Hepatic stellate cell (primary cell): Measurements from ENCODE around the gene WNT3.
"Not testable (repeated sequence)": the region's sequence is repeated elsewhere in the genome, so short reads cannot be mapped to it uniquely, and the experiment has no call there.

Experiments used
- DNase-seq: peaks from one replicate; pipeline ENCODE4 v3.0.0; 2011; ENCODE audit warnings: low spot score

Gene WNT3

GRCh38 chr17:46783031-46783593, 35.4 kb downstream of the WNT3 start:
- DNase-seq: no peak

- peak; percentile 64 for DNase-seq
These were observed 36.1 kb downstream of the WNT3 start for GRCh38 chr17:46782250-46782953.

GRCh38 chr17:46780003-46780373, 38.5 kb downstream of the WNT3 start:
- DNase-seq: no peak

GRCh38 chr17:46777943-46778915, 40.3 kb downstream of the WNT3 start:
- peak; percentile 52 for DNase-seq

GRCh38 chr17:46776298-46777005, 42.0 kb downstream of the WNT3 start:
- DNase-seq: no peak

- DNase-seq: no peak
These were observed 44.3 kb downstream of the WNT3 start for GRCh38 chr17:46774108-46774737.

GRCh38 chr17:46773676-46774075, 44.8 kb downstream of the WNT3 start:
- no peak for DNase-seq

- no peak for DNase-seq
These were observed 45.3 kb downstream of the WNT3 start for GRCh38 chr17:46773221-46773605.

- DNase-seq: no peak
These were observed 45.8 kb downstream of the WNT3 start for GRCh38 chr17:46772475-46773220.

- DNase-seq: peak; percentile 47
These were observed 46.7 kb downstream of the WNT3 start for GRCh38 chr17:46771561-46772474.

GRCh38 chr17:46770818-46771560, 47.5 kb downstream of the WNT3 start:
- peak; percentile 72 for DNase-seq

- no peak for DNase-seq
These were observed 48.1 kb downstream of the WNT3 start for GRCh38 chr17:46770439-46770817.

- no peak for DNase-seq
These were observed 48.7 kb downstream of the WNT3 start for GRCh38 chr17:46769531-46770438.

- DNase-seq: not testable (repeated sequence)
These were observed 49.6 kb downstream of the WNT3 start for GRCh38 chr17:46768896-46769295.

GRCh38 chr17:46768540-46768870, 50.0 kb downstream of the WNT3 start:
- DNase-seq: no peak

GRCh38 chr17:46766493-46767491, 51.7 kb downstream of the WNT3 start:
- peak; percentile 7 for DNase-seq

- no peak for DNase-seq
These were observed 53.0 kb downstream of the WNT3 start for GRCh38 chr17:46765453-46765852.
